BE2C (cell line): ENCODE measurements around the gene CCDC73.
A peak's percentile ranks its signal among the peaks of the same experiment; 100 is the strongest.

Experiments used
- DNase-seq: peaks from one replicate; pipeline ENCODE4 v3.0.0-alpha.2; 2020
- H3K27me3 ChIP-seq: fragments of 250-450 bp; sonication (Bioruptor Pico); 2 replicates; pipeline ENCODE4 v1.5.1; 2020; ENCODE audit warnings: mild to moderate bottlenecking
- H3K36me3 ChIP-seq: fragments of 250-450 bp; sonication (Bioruptor Pico); 2 replicates; pipeline ENCODE4 v1.5.1; 2020; ENCODE audit warnings: mild to moderate bottlenecking
- H3K4me1 ChIP-seq: fragments of 250-450 bp; sonication (Bioruptor Pico); 2 replicates; pipeline ENCODE4 v1.5.1; 2020
- H3K4me3 ChIP-seq: 2 replicates; pipeline ENCODE4 v1.5.1; 2011; ENCODE audit warnings: low read depth, low read length
- H3K9me3 ChIP-seq: fragments of 250-450 bp; sonication (Bioruptor Pico); 2 replicates; pipeline ENCODE4 v1.5.1; 2020
- TF ChIP-seq, protein P1 (sequence below): IDR thresholded peaks from 2 replicates; pipeline ENCODE4 v1.5.1; 2012; ENCODE audit warnings: mild to moderate bottlenecking, low read depth, low read length

Gene CCDC73

DNA sequence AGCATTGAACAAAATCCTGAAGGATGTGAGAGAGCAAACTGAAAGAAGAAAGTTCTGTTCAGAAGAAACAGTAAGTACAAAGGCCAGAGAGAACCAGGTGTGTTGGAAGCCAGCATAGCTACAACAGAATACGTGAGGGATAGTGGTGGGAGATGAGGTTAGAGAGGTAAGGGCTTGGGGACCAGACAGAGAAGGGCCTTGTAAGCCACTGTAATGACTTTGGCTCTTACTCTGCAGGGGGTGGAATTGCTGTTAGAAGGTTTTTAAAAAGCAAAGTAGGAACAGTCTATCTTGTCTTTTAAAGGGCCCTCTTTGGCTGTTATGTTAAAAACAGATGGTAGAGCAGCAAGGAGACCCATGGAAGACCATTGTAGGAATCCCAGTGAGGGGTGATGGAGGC is 39.5 kb upstream of the CCDC73 start:
- Histone ChIP-seq H3K4me3 (no peak overlapping the region), H3K27me3 (peaks cover 10% of the 10 kb centered on the region), H3K9me3 (no peaks in the 10 kb centered on the region), H3K36me3 (no peaks in the 10 kb centered on the region), H3K4me1 (no peaks in the 10 kb centered on the region)
- no peak for DNase-seq
- TF ChIP-seq, protein P1, sequence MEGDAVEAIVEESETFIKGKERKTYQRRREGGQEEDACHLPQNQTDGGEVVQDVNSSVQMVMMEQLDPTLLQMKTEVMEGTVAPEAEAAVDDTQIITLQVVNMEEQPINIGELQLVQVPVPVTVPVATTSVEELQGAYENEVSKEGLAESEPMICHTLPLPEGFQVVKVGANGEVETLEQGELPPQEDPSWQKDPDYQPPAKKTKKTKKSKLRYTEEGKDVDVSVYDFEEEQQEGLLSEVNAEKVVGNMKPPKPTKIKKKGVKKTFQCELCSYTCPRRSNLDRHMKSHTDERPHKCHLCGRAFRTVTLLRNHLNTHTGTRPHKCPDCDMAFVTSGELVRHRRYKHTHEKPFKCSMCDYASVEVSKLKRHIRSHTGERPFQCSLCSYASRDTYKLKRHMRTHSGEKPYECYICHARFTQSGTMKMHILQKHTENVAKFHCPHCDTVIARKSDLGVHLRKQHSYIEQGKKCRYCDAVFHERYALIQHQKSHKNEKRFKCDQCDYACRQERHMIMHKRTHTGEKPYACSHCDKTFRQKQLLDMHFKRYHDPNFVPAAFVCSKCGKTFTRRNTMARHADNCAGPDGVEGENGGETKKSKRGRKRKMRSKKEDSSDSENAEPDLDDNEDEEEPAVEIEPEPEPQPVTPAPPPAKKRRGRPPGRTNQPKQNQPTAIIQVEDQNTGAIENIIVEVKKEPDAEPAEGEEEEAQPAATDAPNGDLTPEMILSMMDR, result no peak

- Histone ChIP-seq H3K27me3 (peaks cover 10% of the 10 kb centered on the region), H3K36me3 (no peaks in the 10 kb centered on the region), H3K4me1 (no peaks in the 10 kb centered on the region), H3K9me3 (no peaks in the 10 kb centered on the region), H3K4me3 (no peak overlapping the region)
- no peak for DNase-seq
- TF ChIP-seq, protein P1, result no peak
These were observed 36.8 kb upstream of the CCDC73 start for GRCh38 chr11:32831221-32831620.

DNA sequence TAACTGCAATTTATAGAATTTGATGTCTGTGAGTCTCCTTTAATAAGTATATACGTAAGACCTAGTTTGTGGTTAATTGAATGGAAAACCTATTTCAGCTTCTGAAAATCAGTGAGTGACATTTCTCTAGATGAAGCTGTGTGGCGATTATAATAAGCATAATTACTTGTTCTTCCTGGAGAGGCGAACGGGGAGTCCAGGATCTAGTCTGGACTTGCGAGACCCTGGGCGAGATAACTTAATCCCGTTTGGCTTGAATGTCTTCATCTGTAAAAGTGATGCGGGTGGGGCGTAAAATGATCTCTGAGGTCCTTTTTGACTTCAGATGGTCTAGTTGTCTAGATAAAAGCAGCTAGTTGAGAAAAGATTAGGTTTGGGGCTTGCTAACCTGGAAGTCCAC is 36.3 kb upstream of the CCDC73 start:
- TF ChIP-seq, protein P1, result no peak
- Histone ChIP-seq H3K27me3 (peaks cover 10% of the 10 kb centered on the region), H3K9me3 (no peaks in the 10 kb centered on the region), H3K36me3 (no peaks in the 10 kb centered on the region), H3K4me1 (no peaks in the 10 kb centered on the region), H3K4me3 (no peak overlapping the region)
- no peak for DNase-seq

- H3K4me3 ChIP-seq, result no peak overlapping the region
- TF ChIP-seq, protein P1, result no peak
- no peaks in the 10 kb centered on the region for H3K4me1 ChIP-seq
- no peaks in the 10 kb centered on the region for H3K9me3 ChIP-seq
- no peak for DNase-seq
- no peaks in the 10 kb centered on the region for H3K36me3 ChIP-seq
- peaks cover 10% of the 10 kb centered on the region for H3K27me3 ChIP-seq
These were observed 35.9 kb upstream of the CCDC73 start for GRCh38 chr11:32830413-32830738.

DNA sequence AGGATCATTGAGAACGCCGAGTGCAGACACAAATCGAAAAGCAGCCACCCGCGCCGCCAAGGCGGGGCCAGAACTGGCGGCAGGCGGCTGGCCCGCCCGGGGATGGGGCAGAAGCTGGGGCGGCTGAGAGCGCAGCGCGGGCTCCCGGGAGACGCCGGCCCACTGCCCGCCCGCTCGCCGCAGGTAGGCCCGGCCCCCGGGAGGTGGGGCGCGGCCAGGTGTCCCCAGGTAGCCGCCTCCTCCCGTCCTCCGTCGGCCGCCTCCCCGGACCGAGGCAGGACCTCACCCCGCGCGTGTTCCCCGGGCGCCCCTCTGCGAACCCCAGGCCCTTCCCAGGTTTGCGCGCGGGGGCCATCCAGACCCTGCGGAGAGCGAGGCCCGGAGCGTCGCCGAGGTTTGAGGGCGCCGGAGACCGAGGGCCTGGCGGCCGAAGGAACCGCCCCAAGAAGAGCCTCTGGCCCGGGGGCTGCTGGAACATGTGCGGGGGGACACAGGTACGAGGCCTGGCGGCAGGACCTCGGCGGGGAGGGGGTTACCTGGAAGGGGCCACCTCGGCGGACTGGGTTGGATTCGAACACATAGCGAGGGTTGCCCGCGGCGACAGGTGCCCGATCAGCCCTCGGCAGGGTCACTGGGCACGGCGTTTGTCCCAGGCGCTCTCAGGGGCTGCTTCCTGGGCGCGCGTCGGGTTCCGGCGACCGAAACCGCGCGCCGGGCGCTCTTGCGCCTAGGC is 35.4 kb upstream of the CCDC73 start, which contains the start of gene PRRG4:
Gene PRRG4, plus strand, starts transcription at position 248 of the 733 bp plus-strand sequence. CDS start 603 bp downstream, outside the sequence.
- H3K9me3 ChIP-seq, result no peaks in the 10 kb centered on the region
- no peaks in the 10 kb centered on the region for H3K4me1 ChIP-seq
- no peaks in the 10 kb centered on the region for H3K36me3 ChIP-seq
- TF ChIP-seq, protein P1, result no peak
- H3K4me3 ChIP-seq, result peak within 1 kb of the TSS; percentile 49
- DNase-seq, result peak; percentile 24
- peaks cover 10% of the 10 kb centered on the region for H3K27me3 ChIP-seq

- Histone ChIP-seq H3K4me3 (peak overlapping the region; percentile 49), H3K27me3 (peaks cover 10% of the 10 kb centered on the region), H3K9me3 (no peaks in the 10 kb centered on the region), H3K4me1 (no peaks in the 10 kb centered on the region), H3K36me3 (no peaks in the 10 kb centered on the region)
- TF ChIP-seq, protein P1, result no peak
- no peak for DNase-seq
These were observed 34.8 kb upstream of the CCDC73 start for GRCh38 chr11:32829157-32829679.
